Neural cell (in vitro differentiated cells): Measurements from ENCODE around the gene UQCR11.

Source experiments
- CTCF ChIP-seq: fragments of 450-650 bp; IDR thresholded peaks from 2 replicates; pipeline ENCODE4 v1.5.1; 2014; ENCODE audit warnings: antibody characterized with exemption, mild to moderate bottlenecking, moderate library complexity; ENCODE audit not compliant: poor library complexity, severe bottlenecking
- EP300 ChIP-seq: fragments of 450-650 bp; conservative IDR thresholded peaks from 2 replicates; pipeline ENCODE4 v1.6.1; 2014; ENCODE audit warnings: antibody characterized with exemption, mild to moderate bottlenecking, moderate library complexity; ENCODE audit not compliant: poor library complexity, severe bottlenecking
- EZH2 ChIP-seq: fragments of 200-600, 300-800 bp; shearing (Covaris generic), sonication (generic); IDR thresholded peaks from 2 replicates; pipeline ENCODE4 v1.6.1; 2014; ENCODE audit warnings: antibody characterized with exemption, low read length, borderline replicate concordance, mild to moderate bottlenecking; ENCODE audit not compliant: insufficient read depth, poor library complexity, severe bottlenecking
- POLR2AphosphoS5 ChIP-seq: IDR thresholded peaks from 2 replicates; pipeline ENCODE4 v1.6.1; 2012
- TAF1 ChIP-seq: IDR thresholded peaks from 2 replicates; pipeline ENCODE4 v1.6.1; 2012; ENCODE audit warnings: low read depth

- no peak for TF ChIP-seq POLR2AphosphoS5
- TF ChIP-seq EP300, result no peak
- TF ChIP-seq CTCF, result no peak
- TF ChIP-seq TAF1, result no peak
- TF ChIP-seq EZH2, result no peak
Measured at GRCh38 chr19:1632462-1633268, 27.4 kb upstream of the UQCR11 start.
